AG04450 (cell line): ENCODE data around the gene IFI27L2. TPM values are rescaled to one million over a fixed set of nuclear protein-coding genes. Genes with fewer than 3 reads are reported as not detected.
A peak's percentile ranks its signal among the peaks of the same experiment; 100 is the strongest.

ENCODE experiments used
- CTCF ChIA-PET: fragments of 300-600, 350-600 bp; formaldehyde crosslinking; extraction: SDS; loops from one replicate; lab custom pipeline; 2022; ENCODE audit warnings: antibody characterized with exemption, inconsistent platforms; lab: Charles Lee
- POLR2A ChIA-PET: fragments of 350-600 bp; formaldehyde crosslinking; extraction: SDS; loops from one replicate; lab custom pipeline; 2021; ENCODE audit warnings: antibody characterized with exemption, inconsistent platforms; lab: Yijun Ruan, JAX
- DNase-seq: peaks from one replicate; pipeline ENCODE4 v3.0.0-alpha.2; 2011; ENCODE audit warnings: low read depth, low spot score
- H3K27ac ChIP-seq: one replicate; pipeline ENCODE4 v1.5.1; 2012; ENCODE audit warnings: low read depth, low read length, control low read depth
- H3K27me3 ChIP-seq: one replicate; pipeline ENCODE4 v1.6.0; 2012; ENCODE audit warnings: low read length; ENCODE audit not compliant: control insufficient read depth, insufficient read depth
- H3K4me3 ChIP-seq: 2 replicates; pipeline ENCODE4 v1.5.1; 2011; ENCODE audit warnings: mild to moderate bottlenecking, low read depth, low read length, control low read depth
- H3K9me3 ChIP-seq: 2 replicates; pipeline ENCODE4 v1.5.1; 2012; ENCODE audit warnings: low read length; ENCODE audit not compliant: control insufficient read depth, insufficient read depth
- polyA plus RNA-seq: library from polyadenylated mRNA; depleted of rRNA; stranded (reverse); fragments of >200 nt; gene quantifications from 2 replicates; pipeline ENCODE4 v1.2.3, GENCODE V29; 2011
- TF ChIP-seq, protein P1 (sequence below): IDR thresholded peaks from 2 replicates; pipeline ENCODE4 v1.5.1; 2011; ENCODE audit warnings: low read depth, low read length, control low read depth, inconsistent platforms

Gene IFI27L2
- polyA plus RNA-seq, 1 experiment, result 81.9 TPM

GRCh38 chr14:94139421-94139820 is 10.0 kb upstream of the IFI27L2 start:
- no peak for DNase-seq
- POLR2A ChIA-PET, result no interaction called here
- CTCF ChIA-PET, result interaction anchor here (0.6 to 5.8 kb wide), 6 partner anchors 41 to 347 kb away, joined by 3 to 183 read pairs (median 4); no protein-coding TSS in a partner anchor

GRCh38 chr14:94139006-94139405 is 9.6 kb upstream of the IFI27L2 start:
- TF ChIP-seq, protein P1, sequence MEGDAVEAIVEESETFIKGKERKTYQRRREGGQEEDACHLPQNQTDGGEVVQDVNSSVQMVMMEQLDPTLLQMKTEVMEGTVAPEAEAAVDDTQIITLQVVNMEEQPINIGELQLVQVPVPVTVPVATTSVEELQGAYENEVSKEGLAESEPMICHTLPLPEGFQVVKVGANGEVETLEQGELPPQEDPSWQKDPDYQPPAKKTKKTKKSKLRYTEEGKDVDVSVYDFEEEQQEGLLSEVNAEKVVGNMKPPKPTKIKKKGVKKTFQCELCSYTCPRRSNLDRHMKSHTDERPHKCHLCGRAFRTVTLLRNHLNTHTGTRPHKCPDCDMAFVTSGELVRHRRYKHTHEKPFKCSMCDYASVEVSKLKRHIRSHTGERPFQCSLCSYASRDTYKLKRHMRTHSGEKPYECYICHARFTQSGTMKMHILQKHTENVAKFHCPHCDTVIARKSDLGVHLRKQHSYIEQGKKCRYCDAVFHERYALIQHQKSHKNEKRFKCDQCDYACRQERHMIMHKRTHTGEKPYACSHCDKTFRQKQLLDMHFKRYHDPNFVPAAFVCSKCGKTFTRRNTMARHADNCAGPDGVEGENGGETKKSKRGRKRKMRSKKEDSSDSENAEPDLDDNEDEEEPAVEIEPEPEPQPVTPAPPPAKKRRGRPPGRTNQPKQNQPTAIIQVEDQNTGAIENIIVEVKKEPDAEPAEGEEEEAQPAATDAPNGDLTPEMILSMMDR, result no peak
- ChIA-PET CTCF (interaction anchor here (0.6 to 5.8 kb wide), 6 partner anchors 41 to 348 kb away, joined by 3 to 183 read pairs (median 4); no protein-coding TSS in a partner anchor), POLR2A (no interaction called here)
- no peak for DNase-seq
- Histone ChIP-seq H3K9me3 (peaks cover 2% of the 10 kb centered on the region; the same call in 1 of the 2 replicates), H3K27ac (no peak overlapping the region), H3K4me3 (no peak overlapping the region), H3K27me3 (peaks cover 2% of the 10 kb centered on the region)

More at GRCh38 chr14:94139421-94139820, 10.0 kb upstream of the IFI27L2 start:
- TF ChIP-seq, protein P1, result no peak
- Histone ChIP-seq H3K4me3 (no peak overlapping the region), H3K9me3 (peaks cover 2% of the 10 kb centered on the region; the same call in 1 of the 2 replicates), H3K27me3 (peaks cover 2% of the 10 kb centered on the region), H3K27ac (no peak overlapping the region)

DNA sequence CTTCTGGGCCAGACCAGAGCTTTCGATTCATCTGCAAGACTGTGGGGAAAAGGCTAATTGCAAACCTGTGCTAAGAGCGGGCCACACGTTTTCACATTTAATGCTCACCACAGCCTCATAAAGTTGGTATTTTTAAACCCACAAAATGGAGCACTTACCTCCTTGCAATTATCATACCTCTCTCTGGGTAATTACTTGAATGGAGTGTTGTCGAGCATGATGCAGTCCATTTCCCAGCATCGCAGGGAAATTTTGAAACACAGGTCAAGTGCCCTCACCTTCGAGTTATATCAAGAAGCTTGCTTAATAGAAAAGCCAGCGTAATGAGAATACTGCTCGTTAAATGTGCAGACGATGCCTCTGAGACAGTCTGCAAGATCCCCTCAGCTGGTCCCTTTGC is 8.8 kb upstream of the IFI27L2 start:
- no peak overlapping the region for H3K27ac ChIP-seq
- TF ChIP-seq, protein P1, result no peak

DNA sequence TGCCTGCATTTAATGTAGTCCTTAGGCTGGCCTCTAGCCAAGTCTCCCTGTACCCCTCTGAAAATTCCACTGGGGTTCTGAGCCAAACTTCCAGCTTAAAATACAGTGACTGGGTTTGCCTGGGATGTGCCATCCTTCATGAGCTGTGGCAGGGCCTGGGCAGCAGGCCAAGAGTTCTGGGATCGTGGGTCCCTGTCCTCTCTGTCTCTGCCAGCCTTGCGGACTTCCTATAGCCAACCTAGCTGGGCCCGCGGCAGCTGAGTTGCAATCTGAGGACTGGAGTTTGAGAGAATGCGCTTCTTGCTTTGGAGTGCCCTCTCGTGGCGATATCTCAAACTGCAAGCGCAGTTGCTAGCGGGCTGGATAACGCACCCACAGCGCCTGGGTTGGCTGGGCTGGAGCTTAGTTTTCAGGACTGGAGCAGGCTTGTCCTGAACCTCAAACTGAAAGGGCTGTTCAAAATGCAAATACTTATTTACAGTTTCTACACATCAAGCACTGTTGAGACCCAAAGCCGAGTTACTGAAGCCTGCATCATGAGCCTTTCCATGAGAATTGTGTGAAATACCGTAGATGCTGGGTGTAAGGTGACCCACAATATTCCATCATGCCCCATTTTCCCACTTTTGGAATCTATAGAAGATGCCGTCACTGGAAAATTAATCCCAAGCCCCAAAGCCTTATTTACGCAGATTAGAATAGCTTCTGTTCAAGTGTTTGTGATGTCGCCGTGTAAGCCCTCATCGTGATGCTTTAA is 7.3 kb upstream of the IFI27L2 start:
- DNase-seq, result peak; percentile 57
- TF ChIP-seq, protein P1, result peak; percentile 99
- H3K4me3 ChIP-seq, result no peak overlapping the region
- H3K27ac ChIP-seq, result no peak overlapping the region
- ChIA-PET CTCF (interaction anchor here (0.6 to 5.8 kb wide), 66 partner anchors 8 to 896 kb away, joined by 3 to 183 read pairs (median 5); partner anchors contain the start of genes DDX24, IFI27, IFI27L1 and OTUB2), POLR2A (interaction anchor here (1.0 kb wide), 1 partner anchor 56 kb away, joined by 3 read pairs; the partner anchor contains the start of genes DDX24 and IFI27L1)
- peaks cover 5% of the 10 kb centered on the region for H3K27me3 ChIP-seq
- H3K9me3 ChIP-seq, result peaks cover 2% of the 10 kb centered on the region; the same call in 1 of the 2 replicates

More for the DNA sequence above, 8.8 kb upstream of the IFI27L2 start:
- CTCF ChIA-PET, result interaction anchor here (1.0 to 5.8 kb wide), 10 partner anchors 42 to 484 kb away, joined by 3 to 183 read pairs (median 18); partner anchors contain the start of genes DDX24, IFI27L1 and OTUB2
- Histone ChIP-seq H3K9me3 (peaks cover 2% of the 10 kb centered on the region; the same call in 1 of the 2 replicates), H3K4me3 (no peak overlapping the region), H3K27me3 (peaks cover 5% of the 10 kb centered on the region)
- POLR2A ChIA-PET, result interaction anchor here (0.7 kb wide), 1 partner anchor 56 kb away, joined by 3 read pairs; no protein-coding TSS in a partner anchor
- no peak for DNase-seq

DNA sequence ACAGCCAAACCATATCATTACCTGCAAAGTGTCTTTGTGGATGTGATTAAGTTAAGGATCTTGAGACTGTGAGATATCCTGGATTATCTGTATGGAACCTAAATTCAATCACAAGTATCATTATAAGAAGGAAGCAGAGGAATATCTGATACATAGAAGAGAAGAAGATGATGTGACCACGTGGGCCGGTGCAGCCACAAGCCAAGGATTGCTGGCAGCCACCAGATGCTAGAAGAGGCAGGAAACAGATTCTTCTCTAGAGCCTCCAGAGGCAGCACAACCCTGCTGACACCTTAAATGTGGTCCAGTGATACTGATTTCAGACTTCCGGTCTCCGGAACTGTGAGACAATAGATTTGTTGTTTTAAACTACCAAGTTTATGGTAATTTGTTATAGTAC is 6.1 kb upstream of the IFI27L2 start:
- Histone ChIP-seq H3K27me3 (peaks cover 5% of the 10 kb centered on the region), H3K4me3 (no peak overlapping the region), H3K27ac (no peak overlapping the region), H3K9me3 (peaks cover 2% of the 10 kb centered on the region; the same call in 1 of the 2 replicates)
- POLR2A ChIA-PET, result no interaction called here
- TF ChIP-seq, protein P1, result no peak
- no peak for DNase-seq
- CTCF ChIA-PET, result interaction anchor here (0.6 to 5.6 kb wide), 5 partner anchors 45 to 351 kb away, joined by 3 to 183 read pairs (median 7); no protein-coding TSS in a partner anchor
